ENCODE results near the gene ZHX3.
A peak's percentile ranks its signal among the peaks of the same experiment; 100 is the strongest.

ZHX3 gene

DNA sequence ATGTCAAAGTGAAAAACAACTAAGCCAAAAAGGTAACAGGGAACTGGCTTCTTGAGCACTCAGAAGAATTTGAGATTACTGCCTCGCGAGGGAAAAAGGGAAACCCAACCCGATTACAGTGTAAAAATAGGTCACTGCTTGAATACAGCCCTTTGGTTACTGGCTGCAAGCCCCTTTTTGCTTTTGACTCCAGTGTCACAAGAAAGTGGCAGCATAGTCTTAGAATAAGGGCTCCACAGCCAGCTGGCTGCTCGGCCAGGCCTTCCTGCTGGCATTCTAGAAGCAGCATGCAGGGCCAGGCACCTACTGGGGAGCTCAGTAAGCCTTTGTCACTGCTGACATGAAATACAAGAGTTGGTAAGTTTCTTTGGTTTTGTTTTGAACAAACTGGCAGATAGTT is 83.0 kb downstream of the ZHX3 start:
- H3K27ac Mint-ChIP-seq: no peak overlapping the region
- no peak for DNase-seq (ENCODE audit: low spot score)
- H3K27me3 Mint-ChIP-seq (ENCODE audit: low read depth): no peaks in the 10 kb centered on the region
- H3K9me3 Mint-ChIP-seq: no peaks in the 10 kb centered on the region
- no peak overlapping the region for H3K4me3 Mint-ChIP-seq
- H3K4me1 Mint-ChIP-seq (ENCODE audit: low read depth): peaks cover 19% of the 10 kb centered on the region
- H3K36me3 Mint-ChIP-seq (ENCODE audit: low read depth): no peaks in the 10 kb centered on the region

- no peak overlapping the region for H3K4me3 Mint-ChIP-seq
- no peak for DNase-seq (ENCODE audit: low spot score)
- H3K36me3 Mint-ChIP-seq (ENCODE audit: low read depth): no peaks in the 10 kb centered on the region
- no peak overlapping the region for H3K27ac Mint-ChIP-seq
- no peaks in the 10 kb centered on the region for H3K27me3 Mint-ChIP-seq (ENCODE audit: low read depth)
- H3K9me3 Mint-ChIP-seq: no peaks in the 10 kb centered on the region
- peaks cover 24% of the 10 kb centered on the region for H3K4me1 Mint-ChIP-seq (ENCODE audit: low read depth)
Observed at GRCh38 chr20:41234041-41234440, 83.5 kb downstream of the ZHX3 start.

DNA sequence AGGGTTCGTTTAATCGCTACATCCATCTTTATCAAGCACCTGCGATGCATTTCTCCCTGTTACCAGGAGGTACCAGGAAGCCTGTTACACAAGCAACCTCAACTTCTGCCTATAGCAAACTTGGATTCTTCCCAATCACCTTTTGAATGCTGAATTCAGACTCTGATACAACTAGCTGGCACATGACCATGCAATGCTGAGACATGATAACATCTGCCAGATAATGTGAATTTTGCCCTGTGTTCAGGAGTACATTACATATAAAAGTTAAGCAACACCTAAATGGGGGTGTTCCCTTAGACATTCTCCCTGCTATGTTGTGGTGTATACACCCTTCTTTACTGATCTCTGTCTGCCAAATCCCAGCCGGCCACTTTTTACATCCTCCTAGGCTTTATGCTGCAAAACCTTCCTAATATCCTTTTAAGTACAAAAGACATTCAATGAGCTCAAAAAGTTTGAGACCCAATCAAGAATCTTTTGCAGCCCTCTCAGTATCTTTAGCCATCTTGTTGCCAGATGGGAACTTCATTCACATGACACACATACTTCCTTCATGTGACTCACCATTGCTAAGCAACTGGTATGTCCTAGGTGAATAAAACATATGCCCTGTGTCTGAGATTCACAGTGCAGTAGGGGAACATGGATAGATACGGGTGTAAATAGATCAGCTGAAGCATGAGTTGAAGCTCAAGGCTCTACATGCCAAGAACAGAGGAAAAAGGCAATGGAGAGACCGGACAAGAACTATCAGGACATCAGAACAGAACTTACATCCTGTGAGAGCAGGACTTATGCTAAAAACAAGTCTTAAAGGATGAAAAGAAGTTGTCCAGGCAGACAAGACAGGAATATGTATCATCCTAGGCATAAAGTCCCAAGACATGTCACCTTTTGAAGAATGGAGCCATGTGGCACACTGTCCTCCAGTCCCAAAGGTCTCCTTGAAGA is 84.3 kb downstream of the ZHX3 start:
- Mint-ChIP-seq H3K27me3 (ENCODE audit: low read depth) (no peaks in the 10 kb centered on the region), H3K4me1 (ENCODE audit: low read depth) (peaks cover 30% of the 10 kb centered on the region), H3K27ac (no peak overlapping the region), H3K36me3 (ENCODE audit: low read depth) (no peaks in the 10 kb centered on the region), H3K9me3 (no peaks in the 10 kb centered on the region), H3K4me3 (peak overlapping the region; percentile 11)
- no peak for DNase-seq (ENCODE audit: low spot score)

- no peaks in the 10 kb centered on the region for H3K9me3 Mint-ChIP-seq
- no peak overlapping the region for H3K4me3 Mint-ChIP-seq
- H3K27me3 Mint-ChIP-seq (ENCODE audit: low read depth): no peaks in the 10 kb centered on the region
- no peaks in the 10 kb centered on the region for H3K36me3 Mint-ChIP-seq (ENCODE audit: low read depth)
- no peak for DNase-seq (ENCODE audit: low spot score)
- H3K27ac Mint-ChIP-seq: no peak overlapping the region
- peaks cover 32% of the 10 kb centered on the region for H3K4me1 Mint-ChIP-seq (ENCODE audit: low read depth)
Observed at GRCh38 chr20:41231136-41231535, 86.4 kb downstream of the ZHX3 start.

GRCh38 chr20:41230136-41230535 is 87.4 kb downstream of the ZHX3 start:
- no peaks in the 10 kb centered on the region for H3K27me3 Mint-ChIP-seq (ENCODE audit: low read depth)
- H3K27ac Mint-ChIP-seq: no peak overlapping the region
- no peaks in the 10 kb centered on the region for H3K36me3 Mint-ChIP-seq (ENCODE audit: low read depth)
- no peak overlapping the region for H3K4me3 Mint-ChIP-seq
- H3K9me3 Mint-ChIP-seq: no peaks in the 10 kb centered on the region
- DNase-seq (ENCODE audit: low spot score): no peak
- peaks cover 32% of the 10 kb centered on the region for H3K4me1 Mint-ChIP-seq (ENCODE audit: low read depth)

DNA sequence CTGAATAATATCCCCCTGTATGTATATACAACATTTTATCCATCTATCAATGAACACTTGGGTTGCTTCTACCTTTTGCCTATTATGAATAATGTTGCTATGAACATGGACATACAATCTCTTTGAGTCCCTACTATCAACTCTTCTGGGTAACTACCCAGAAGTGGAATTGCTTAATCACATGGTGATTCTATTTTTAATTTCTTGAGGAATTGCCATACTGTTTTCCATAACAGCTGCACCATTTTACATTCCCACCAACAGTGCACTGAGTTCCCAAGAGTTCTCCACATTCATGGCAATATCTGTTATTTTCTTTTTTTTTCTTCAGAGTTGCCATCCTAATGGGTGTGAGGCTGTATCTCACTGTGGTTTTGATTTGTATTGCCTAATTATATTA is 88.3 kb downstream of the ZHX3 start:
- no peaks in the 10 kb centered on the region for H3K36me3 Mint-ChIP-seq (ENCODE audit: low read depth)
- peaks cover 30% of the 10 kb centered on the region for H3K4me1 Mint-ChIP-seq (ENCODE audit: low read depth)
- H3K27ac Mint-ChIP-seq: no peak overlapping the region
- no peak overlapping the region for H3K4me3 Mint-ChIP-seq
- no peaks in the 10 kb centered on the region for H3K27me3 Mint-ChIP-seq (ENCODE audit: low read depth)
- H3K9me3 Mint-ChIP-seq: no peaks in the 10 kb centered on the region
- no peak for DNase-seq (ENCODE audit: low spot score)

- H3K27me3 Mint-ChIP-seq (ENCODE audit: low read depth): no peaks in the 10 kb centered on the region
- no peaks in the 10 kb centered on the region for H3K9me3 Mint-ChIP-seq
- H3K4me1 Mint-ChIP-seq (ENCODE audit: low read depth): peaks cover 29% of the 10 kb centered on the region
- H3K4me3 Mint-ChIP-seq: no peak overlapping the region
- H3K27ac Mint-ChIP-seq: no peak overlapping the region
- DNase-seq (ENCODE audit: low spot score): no peak
- no peaks in the 10 kb centered on the region for H3K36me3 Mint-ChIP-seq (ENCODE audit: low read depth)
Observed at GRCh38 chr20:41228858-41229257, 88.7 kb downstream of the ZHX3 start.

DNA sequence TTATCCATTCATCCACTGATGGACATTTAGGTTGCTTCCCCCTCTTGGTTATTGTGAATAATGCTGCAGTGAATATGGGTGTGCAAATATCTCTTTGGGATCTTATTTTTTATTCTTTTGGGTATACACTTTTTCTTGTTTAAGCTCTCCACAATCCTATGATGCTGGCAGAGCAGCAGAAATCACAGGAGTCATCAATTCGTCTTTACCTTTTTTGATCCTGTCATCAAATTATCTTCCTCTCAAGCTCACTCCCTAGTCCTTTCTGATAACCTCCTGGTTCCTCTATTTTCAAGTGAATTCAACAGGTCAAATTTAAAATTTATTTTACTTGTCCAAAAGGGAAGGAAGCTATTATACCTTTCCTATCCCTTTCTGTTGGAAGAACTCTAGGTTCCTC is 91.1 kb downstream of the ZHX3 start:
- Mint-ChIP-seq H3K9me3 (no peaks in the 10 kb centered on the region), H3K27ac (no peak overlapping the region), H3K4me1 (ENCODE audit: low read depth) (peaks cover 21% of the 10 kb centered on the region), H3K36me3 (ENCODE audit: low read depth) (no peaks in the 10 kb centered on the region), H3K4me3 (no peak overlapping the region), H3K27me3 (ENCODE audit: low read depth) (no peaks in the 10 kb centered on the region)
- no peak for DNase-seq (ENCODE audit: low spot score)

GRCh38 chr20:41225091-41225490 is 92.4 kb downstream of the ZHX3 start:
- H3K9me3 Mint-ChIP-seq: no peaks in the 10 kb centered on the region
- DNase-seq (ENCODE audit: low spot score): no peak
- no peaks in the 10 kb centered on the region for H3K27me3 Mint-ChIP-seq (ENCODE audit: low read depth)

GRCh38 chr20:41224281-41224680 is 93.2 kb downstream of the ZHX3 start:
- Mint-ChIP-seq H3K27ac (no peak overlapping the region), H3K36me3 (ENCODE audit: low read depth) (no peaks in the 10 kb centered on the region), H3K9me3 (no peaks in the 10 kb centered on the region), H3K27me3 (ENCODE audit: low read depth) (no peaks in the 10 kb centered on the region), H3K4me3 (no peak overlapping the region), H3K4me1 (ENCODE audit: low read depth) (peaks cover 13% of the 10 kb centered on the region)
- no peak for DNase-seq (ENCODE audit: low spot score)

More at GRCh38 chr20:41225091-41225490, 92.4 kb downstream of the ZHX3 start:
- Mint-ChIP-seq H3K4me1 (ENCODE audit: low read depth) (peaks cover 17% of the 10 kb centered on the region), H3K4me3 (no peak overlapping the region), H3K36me3 (ENCODE audit: low read depth) (no peaks in the 10 kb centered on the region), H3K27ac (no peak overlapping the region)

DNA sequence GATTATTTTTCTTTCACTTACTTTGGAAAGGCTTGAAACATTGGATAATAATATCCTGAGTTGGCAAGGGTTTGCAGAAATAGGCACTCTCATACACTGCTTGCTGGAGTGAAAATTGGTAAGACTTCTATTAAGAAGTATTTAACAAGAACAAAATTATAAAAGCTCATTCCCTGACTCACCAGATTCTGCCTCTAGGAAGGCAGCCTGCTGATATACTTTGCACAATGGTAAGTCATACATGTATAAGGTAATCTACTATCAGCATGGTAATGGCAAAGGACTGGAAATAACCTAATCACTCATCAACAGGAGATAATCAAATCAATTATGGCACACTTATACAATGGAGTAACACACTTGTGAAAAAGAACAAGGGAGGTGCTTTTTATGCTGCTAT is 94.4 kb downstream of the ZHX3 start:
- Mint-ChIP-seq H3K4me3 (no peak overlapping the region), H3K4me1 (ENCODE audit: low read depth) (peaks cover 4% of the 10 kb centered on the region), H3K27ac (no peak overlapping the region), H3K9me3 (no peaks in the 10 kb centered on the region), H3K36me3 (ENCODE audit: low read depth) (no peaks in the 10 kb centered on the region), H3K27me3 (ENCODE audit: low read depth) (no peaks in the 10 kb centered on the region)
- no peak for DNase-seq (ENCODE audit: low spot score)

DNA sequence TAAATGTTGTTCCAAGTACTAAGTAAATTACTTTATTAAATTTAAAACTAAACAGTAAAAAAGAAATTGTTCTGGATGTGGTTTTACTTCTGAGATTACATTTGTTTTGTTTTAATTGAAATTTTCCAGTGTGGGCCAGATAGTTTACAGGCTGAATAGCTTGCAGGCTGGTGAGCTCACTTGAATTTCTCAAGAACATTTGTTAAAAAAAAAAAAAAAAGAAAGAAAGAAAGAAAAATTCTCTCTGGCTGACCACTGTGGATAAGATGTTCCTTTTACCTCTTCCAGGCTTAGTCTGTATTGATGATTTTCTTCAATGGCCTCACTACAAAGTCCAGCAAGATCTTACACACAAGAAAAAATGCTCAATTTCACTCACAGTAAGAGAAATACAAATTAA is 94.8 kb downstream of the ZHX3 start:
- no peaks in the 10 kb centered on the region for H3K27me3 Mint-ChIP-seq (ENCODE audit: low read depth)
- no peaks in the 10 kb centered on the region for H3K36me3 Mint-ChIP-seq (ENCODE audit: low read depth)
- H3K4me1 Mint-ChIP-seq (ENCODE audit: low read depth): peaks cover 2% of the 10 kb centered on the region
- no peaks in the 10 kb centered on the region for H3K9me3 Mint-ChIP-seq
- H3K4me3 Mint-ChIP-seq: no peak overlapping the region
- DNase-seq (ENCODE audit: low spot score): no peak
- no peak overlapping the region for H3K27ac Mint-ChIP-seq

GRCh38 chr20:41222296-41222695 is 95.2 kb downstream of the ZHX3 start:
- no peaks in the 10 kb centered on the region for H3K9me3 Mint-ChIP-seq
- peaks cover 2% of the 10 kb centered on the region for H3K4me1 Mint-ChIP-seq (ENCODE audit: low read depth)
- no peaks in the 10 kb centered on the region for H3K27me3 Mint-ChIP-seq (ENCODE audit: low read depth)
- H3K27ac Mint-ChIP-seq: no peak overlapping the region
- no peak overlapping the region for H3K4me3 Mint-ChIP-seq
- no peak for DNase-seq (ENCODE audit: low spot score)
- H3K36me3 Mint-ChIP-seq (ENCODE audit: low read depth): no peaks in the 10 kb centered on the region

DNA sequence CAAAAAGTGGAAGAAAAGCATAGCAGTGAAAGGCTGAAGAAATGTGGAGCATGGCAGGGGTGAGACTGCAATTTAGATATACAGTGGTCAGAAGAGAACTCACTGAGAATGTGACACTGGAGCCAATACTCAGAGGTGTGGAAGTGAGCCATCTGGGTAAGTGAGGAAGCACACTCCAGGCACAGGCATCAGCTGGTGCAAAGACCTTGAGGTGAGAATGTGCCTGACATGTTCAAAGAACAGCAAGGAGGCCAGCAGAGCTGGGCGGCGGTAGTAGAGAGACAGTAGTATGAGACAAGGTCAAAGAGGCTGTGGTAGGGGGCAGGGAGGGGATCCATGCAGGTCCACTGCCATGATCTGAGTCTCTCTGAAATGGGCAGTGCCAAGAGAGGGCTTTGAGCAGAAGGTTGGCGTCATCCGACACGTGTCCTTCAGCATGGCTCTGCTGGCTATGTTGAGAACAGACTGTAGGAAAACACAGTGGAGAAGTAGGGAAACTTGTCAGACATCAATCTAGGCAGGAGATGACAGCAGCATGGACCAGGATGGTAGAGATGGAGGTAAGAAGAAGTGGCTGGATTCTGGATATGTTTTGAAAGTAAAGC is 95.8 kb downstream of the ZHX3 start:
- Mint-ChIP-seq H3K4me3 (no peak overlapping the region), H3K4me1 (ENCODE audit: low read depth) (peaks cover 2% of the 10 kb centered on the region), H3K9me3 (no peaks in the 10 kb centered on the region), H3K27me3 (ENCODE audit: low read depth) (no peaks in the 10 kb centered on the region), H3K27ac (no peak overlapping the region), H3K36me3 (ENCODE audit: low read depth) (no peaks in the 10 kb centered on the region)
- no peak for DNase-seq (ENCODE audit: low spot score)

Data from T-helper 2 cell treated with Interferon-gamma antibody and Interleukin-4, amounts not matched to agents 5 μg/mL and 100 μg/mL, for 36 hours (primary cell).